Mesendoderm (in vitro differentiated cells): ENCODE results near the gene VWA8.

Experiments used
- DNase-seq: peaks from one replicate; pipeline ENCODE4 v3.0.0; 2013
- H2AK5ac ChIP-seq: 2 replicates; pipeline ENCODE4 v1.6.1; 2013; ENCODE audit warnings: low read length, inconsistent platforms
- H2BK120ac ChIP-seq: 2 replicates; pipeline ENCODE4 v1.6.1; 2013; ENCODE audit warnings: low read depth, mild to moderate bottlenecking, low read length, moderate library complexity, mixed read lengths
- H2BK15ac ChIP-seq: replicated peaks from 2 replicates; pipeline ENCODE4 v1.6.1; 2013; ENCODE audit warnings: low read depth, mild to moderate bottlenecking, moderate library complexity
- H2BK5ac ChIP-seq: 2 replicates; pipeline ENCODE4 v1.6.1; 2013; ENCODE audit warnings: low read length, inconsistent platforms
- H3K18ac ChIP-seq: 2 replicates; pipeline ENCODE4 v1.6.1; 2013; ENCODE audit warnings: mild to moderate bottlenecking, low read length, mixed read lengths
- H3K23ac ChIP-seq: one replicate; pipeline ENCODE4 v1.6.1; 2013; ENCODE audit warnings: low read length
- H3K27ac ChIP-seq: 2 replicates; pipeline ENCODE4 v1.5.1; 2013; ENCODE audit warnings: low read depth, mild to moderate bottlenecking, inconsistent platforms, low read length, moderate library complexity
- H3K27me3 ChIP-seq: 2 replicates; pipeline ENCODE4 v1.6.1; 2013; ENCODE audit warnings: low read length, control low read depth, mild to moderate bottlenecking, inconsistent platforms; ENCODE audit not compliant: insufficient read depth, poor library complexity
- H3K36me3 ChIP-seq: 2 replicates; pipeline ENCODE4 v1.6.1; 2013; ENCODE audit warnings: low read length, inconsistent platforms; ENCODE audit not compliant: control insufficient read depth, insufficient read depth
- H3K4ac ChIP-seq: one replicate; pipeline ENCODE4 v1.6.1; 2013; ENCODE audit warnings: low read depth, mild to moderate bottlenecking, low read length, moderate library complexity
- H3K4me1 ChIP-seq: 2 replicates; pipeline ENCODE4 v1.6.1; 2013; ENCODE audit warnings: low read depth, low read length, inconsistent platforms; ENCODE audit not compliant: control insufficient read depth
- H3K4me2 ChIP-seq: 2 replicates; pipeline ENCODE4 v1.6.1; 2013; ENCODE audit warnings: low read length
- H3K4me3 ChIP-seq: 2 replicates; pipeline ENCODE4 v1.5.1; 2013; ENCODE audit warnings: mild to moderate bottlenecking, low read length
- H3K56ac ChIP-seq: one replicate; pipeline ENCODE4 v1.6.1; 2013; ENCODE audit warnings: low read length
- H3K79me1 ChIP-seq: 2 replicates; pipeline ENCODE4 v1.6.1; 2013; ENCODE audit warnings: low read length, inconsistent platforms
- H3K79me2 ChIP-seq: 2 replicates; pipeline ENCODE4 v1.6.1; 2013; ENCODE audit warnings: mild to moderate bottlenecking, low read length; ENCODE audit not compliant: control insufficient read depth, insufficient read depth
- H3K9ac ChIP-seq: 2 replicates; pipeline ENCODE4 v1.6.1; 2013; ENCODE audit warnings: low read length, inconsistent platforms
- H4K5ac ChIP-seq: one replicate; pipeline ENCODE4 v1.6.1; 2013; ENCODE audit warnings: low read length
- H4K8ac ChIP-seq: one replicate; pipeline ENCODE4 v1.6.1; 2013; ENCODE audit warnings: low read depth, mild to moderate bottlenecking, control low read depth, low read length, moderate library complexity
- WGBS: extraction: QIAGEN DNeasy Blood & Tissue Kit; methylation state at CpG from one replicate; pipeline ENCODE4 v1.1.7; 2013; ENCODE audit warnings: low lambda C conversion rate, missing lambda C conversion rate; ENCODE audit not compliant: insufficient coverage; ENCODE audit errors: extremely low coverage; 5-methylcytosine and 5-hydroxymethylcytosine counted together

The VWA8 gene

DNA sequence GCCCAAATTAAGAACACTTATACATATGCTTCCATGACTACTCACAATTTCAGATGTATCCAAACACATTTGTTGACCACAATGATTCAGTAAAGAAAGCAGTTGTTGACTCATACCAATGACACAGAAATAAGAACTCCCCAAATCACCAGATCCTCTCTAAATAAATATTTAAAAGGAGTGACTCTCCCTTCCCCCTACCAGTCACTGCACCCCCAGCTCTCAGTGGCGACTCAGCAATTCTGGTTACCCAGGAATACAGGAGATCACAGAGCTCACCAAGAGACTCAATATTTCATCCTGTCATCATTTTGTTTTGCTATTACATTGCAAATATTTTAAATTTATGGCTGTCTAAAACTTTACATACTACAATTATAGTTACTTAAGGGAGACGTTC, 372.0 kb downstream of the VWA8 start:
- Histone ChIP-seq H3K4me1 (no peaks in the 10 kb centered on the region), H3K79me1 (no peaks in the 10 kb centered on the region), H3K27ac (no peak overlapping the region), H2BK15ac (no peak overlapping the region), H3K56ac (no peak overlapping the region), H3K23ac (no peak overlapping the region), H3K4me2 (no peak overlapping the region), H3K4ac (no peak overlapping the region), H2BK5ac (no peak overlapping the region), H3K4me3 (no peak overlapping the region), H3K9ac (no peak overlapping the region), H3K36me3 (no peaks in the 10 kb centered on the region), H4K5ac (no peak overlapping the region), H3K27me3 (no peaks in the 10 kb centered on the region), H3K18ac (no peak overlapping the region), H2BK120ac (no peak overlapping the region), H4K8ac (no peak overlapping the region), H2AK5ac (no peak overlapping the region), H3K79me2 (no peaks in the 10 kb centered on the region)
- DNase-seq: peak; percentile 23
- no CpG with 5 or more reads among the region's 2 CpGs for WGBS

DNA sequence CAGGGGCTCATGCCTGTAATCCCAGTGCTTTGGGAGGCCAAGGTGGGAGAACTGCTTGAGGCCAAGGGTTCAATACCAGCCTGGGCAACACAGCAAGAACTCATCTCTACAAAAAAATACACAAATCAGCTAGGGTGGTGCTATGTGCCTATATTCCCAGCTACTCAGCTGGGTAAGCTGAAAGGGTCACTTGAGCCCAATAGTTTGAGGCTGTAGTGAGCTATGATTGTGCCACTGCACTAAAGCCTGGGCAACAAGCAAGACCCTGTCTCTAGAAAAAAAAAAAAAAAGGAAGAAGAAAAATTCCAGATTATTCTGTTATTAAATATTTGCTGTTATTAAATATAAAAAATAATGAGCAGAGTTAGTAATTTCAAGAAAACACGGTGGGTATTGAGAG, 372.5 kb downstream of the VWA8 start:
- Histone ChIP-seq H3K27ac (no peak overlapping the region), H2BK120ac (no peak overlapping the region), H3K56ac (no peak overlapping the region), H3K79me2 (no peaks in the 10 kb centered on the region), H3K36me3 (no peaks in the 10 kb centered on the region), H3K4me1 (no peaks in the 10 kb centered on the region), H3K4ac (no peak overlapping the region), H3K9ac (no peak overlapping the region), H3K4me2 (no peak overlapping the region), H2BK15ac (no peak overlapping the region), H3K4me3 (no peak overlapping the region), H4K5ac (no peak overlapping the region), H2BK5ac (no peak overlapping the region), H2AK5ac (no peak overlapping the region), H3K18ac (no peak overlapping the region), H4K8ac (no peak overlapping the region), H3K23ac (no peak overlapping the region), H3K79me1 (no peaks in the 10 kb centered on the region), H3K27me3 (no peaks in the 10 kb centered on the region)
- no CpG with 5 or more reads among the region's 1 CpG for WGBS
- DNase-seq: no peak

DNA sequence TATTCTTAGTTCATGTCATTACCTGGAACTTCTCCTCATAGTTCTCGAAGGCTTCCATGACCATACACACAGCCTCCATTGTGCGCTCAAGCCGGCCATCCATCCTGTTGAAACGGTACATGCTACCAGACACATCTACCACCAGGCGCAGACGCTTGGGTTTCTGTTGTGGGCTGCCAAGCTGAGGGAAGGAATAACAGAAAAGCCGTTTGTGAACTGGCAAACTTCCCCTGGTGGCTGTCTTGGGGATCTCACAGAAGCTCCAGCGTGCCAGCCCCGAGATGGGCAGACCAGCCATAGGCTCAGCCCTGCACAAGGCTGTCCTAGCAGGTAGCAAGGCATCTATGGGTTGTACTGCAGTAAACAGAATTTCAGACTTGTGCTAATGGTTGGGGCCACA, 373.4 kb downstream of the VWA8 start:
- no peaks in the 10 kb centered on the region for H3K27me3 ChIP-seq

DNA sequence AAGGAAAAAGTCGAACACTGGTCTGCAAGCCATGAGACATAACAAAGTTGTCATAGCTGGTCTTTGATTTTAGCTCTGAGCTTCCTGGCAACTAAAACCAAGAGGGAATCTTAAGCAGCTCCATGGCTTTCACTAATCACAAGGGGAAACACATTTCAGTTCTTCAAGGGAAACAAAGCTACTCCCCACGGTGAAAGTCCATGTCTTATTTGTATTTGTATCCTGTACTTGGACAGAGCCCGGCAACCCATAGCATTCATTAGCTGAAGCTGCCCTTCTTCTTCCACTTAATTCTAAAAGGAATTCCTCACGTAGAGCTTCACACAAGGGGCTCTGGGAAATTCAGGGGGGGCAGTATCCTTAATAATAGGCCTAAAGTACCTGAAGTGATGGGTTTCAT, 374.7 kb downstream of the VWA8 start:
- H3K36me3 ChIP-seq: no peaks in the 10 kb centered on the region
- no peak overlapping the region for H2BK120ac ChIP-seq
- H3K23ac ChIP-seq: no peak overlapping the region
- no peak overlapping the region for H2BK15ac ChIP-seq
- H3K79me1 ChIP-seq: no peaks in the 10 kb centered on the region
- no peak overlapping the region for H4K5ac ChIP-seq
- no peaks in the 10 kb centered on the region for H3K27me3 ChIP-seq
- H3K4me1 ChIP-seq: no peaks in the 10 kb centered on the region
- H3K79me2 ChIP-seq: no peaks in the 10 kb centered on the region
- H2BK5ac ChIP-seq: no peak overlapping the region
- WGBS: no CpG with 5 or more reads among the region's 4 CpGs
- no peak overlapping the region for H2AK5ac ChIP-seq
- H3K56ac ChIP-seq: no peak overlapping the region
- H3K4me3 ChIP-seq: no peak overlapping the region
- no peak overlapping the region for H3K18ac ChIP-seq
- H3K27ac ChIP-seq: no peak overlapping the region
- H4K8ac ChIP-seq: no peak overlapping the region
- DNase-seq: no peak
- H3K9ac ChIP-seq: no peak overlapping the region
- H3K4ac ChIP-seq: no peak overlapping the region
- H3K4me2 ChIP-seq: no peak overlapping the region

More for the DNA sequence above, 373.4 kb downstream of the VWA8 start:
- DNase-seq: peak; percentile 45
- no peaks in the 10 kb centered on the region for H3K4me1 ChIP-seq
- no peaks in the 10 kb centered on the region for H3K36me3 ChIP-seq
- H3K4me3 ChIP-seq: no peak overlapping the region
- H3K9ac ChIP-seq: no peak overlapping the region
- no peak overlapping the region for H3K23ac ChIP-seq
- WGBS: no CpG with 5 or more reads among the region's 9 CpGs
- no peak overlapping the region for H3K4me2 ChIP-seq
- H2BK5ac ChIP-seq: no peak overlapping the region
- no peak overlapping the region for H4K5ac ChIP-seq
- H2BK120ac ChIP-seq: no peak overlapping the region
- no peak overlapping the region for H3K18ac ChIP-seq
- no peak overlapping the region for H2AK5ac ChIP-seq
- H3K27ac ChIP-seq: no peak overlapping the region
- no peaks in the 10 kb centered on the region for H3K79me2 ChIP-seq
- H3K79me1 ChIP-seq: no peaks in the 10 kb centered on the region
- no peak overlapping the region for H4K8ac ChIP-seq
- no peak overlapping the region for H3K4ac ChIP-seq
- H2BK15ac ChIP-seq: no peak overlapping the region
- no peak overlapping the region for H3K56ac ChIP-seq

DNA sequence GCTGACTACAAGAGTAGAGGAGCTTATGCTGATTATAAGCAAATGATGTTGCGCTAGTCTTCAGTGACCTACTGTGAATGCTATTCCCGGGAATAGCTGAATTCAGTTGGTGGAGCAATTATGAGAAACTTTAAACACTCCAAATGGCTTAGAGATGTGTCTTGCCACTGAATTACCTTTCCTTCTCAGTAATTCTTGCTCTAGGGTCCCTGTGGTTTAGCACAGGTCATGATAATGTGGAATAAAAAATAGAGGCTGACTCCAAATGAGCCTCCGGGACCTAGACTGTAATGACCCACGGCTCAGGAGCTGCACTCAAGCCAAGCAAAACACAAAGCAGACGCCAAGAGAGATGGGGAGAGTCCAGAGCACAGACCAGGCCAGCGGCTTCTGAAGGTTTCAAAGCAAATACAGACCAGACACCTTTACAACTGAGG, 378.9 kb downstream of the VWA8 start:
- no peaks in the 10 kb centered on the region for H3K36me3 ChIP-seq
- no peak overlapping the region for H2BK15ac ChIP-seq
- H3K4me3 ChIP-seq: no peak overlapping the region
- H3K4me2 ChIP-seq: no peak overlapping the region
- no peak overlapping the region for H3K23ac ChIP-seq
- H3K4ac ChIP-seq: no peak overlapping the region
- H3K4me1 ChIP-seq: no peaks in the 10 kb centered on the region
- no peak overlapping the region for H3K27ac ChIP-seq
- H3K18ac ChIP-seq: no peak overlapping the region
- H2BK120ac ChIP-seq: no peak overlapping the region
- H4K8ac ChIP-seq: no peak overlapping the region
- no peak overlapping the region for H2BK5ac ChIP-seq
- DNase-seq: no peak
- no peaks in the 10 kb centered on the region for H3K79me1 ChIP-seq
- H4K5ac ChIP-seq: no peak overlapping the region
- H3K79me2 ChIP-seq: no peaks in the 10 kb centered on the region
- H3K27me3 ChIP-seq: no peaks in the 10 kb centered on the region
- no peak overlapping the region for H2AK5ac ChIP-seq
- no CpG with 5 or more reads among the region's 6 CpGs for WGBS
- H3K56ac ChIP-seq: no peak overlapping the region
- no peak overlapping the region for H3K9ac ChIP-seq

DNA sequence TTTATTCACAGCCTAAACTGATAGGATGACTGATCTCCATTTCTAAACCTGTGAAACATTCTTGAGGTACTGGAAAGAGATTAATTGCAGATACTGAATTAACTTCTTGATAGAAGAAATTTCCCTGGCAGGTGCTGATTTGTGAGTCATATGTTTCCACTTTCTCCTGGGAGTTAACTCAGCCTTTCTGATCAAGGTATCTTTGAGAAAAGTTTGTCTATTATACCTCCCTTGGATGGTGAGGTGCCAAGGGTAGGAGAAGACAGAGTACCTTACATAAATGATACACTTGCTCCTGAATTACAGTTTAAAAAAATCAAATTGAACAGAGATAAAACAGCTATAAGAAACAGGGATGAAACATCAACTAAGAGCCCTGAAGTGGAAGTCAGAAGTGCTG, 380.6 kb downstream of the VWA8 start:
- H2AK5ac ChIP-seq: no peak overlapping the region

More for the DNA sequence above, 380.6 kb downstream of the VWA8 start:
- Histone ChIP-seq H3K27me3 (no peaks in the 10 kb centered on the region), H3K9ac (no peak overlapping the region), H2BK5ac (no peak overlapping the region), H3K36me3 (no peaks in the 10 kb centered on the region), H3K79me2 (no peaks in the 10 kb centered on the region), H3K56ac (no peak overlapping the region), H3K18ac (no peak overlapping the region), H4K5ac (no peak overlapping the region), H3K27ac (no peak overlapping the region), H3K4me2 (no peak overlapping the region), H3K4me1 (no peaks in the 10 kb centered on the region), H3K23ac (no peak overlapping the region), H2BK120ac (no peak overlapping the region), H3K4ac (no peak overlapping the region), H3K79me1 (no peaks in the 10 kb centered on the region), H4K8ac (no peak overlapping the region), H3K4me3 (no peak overlapping the region), H2BK15ac (no peak overlapping the region)
- DNase-seq: no peak
